Astrocyte (in vitro differentiated cells and primary cell): Measurements from ENCODE around the gene FOXM1.

ENCODE experiments used
- EZH2 ChIP-seq: IDR thresholded peaks from 2 replicates; pipeline ENCODE4 v1.6.1; 2012; ENCODE audit warnings: mild to moderate bottlenecking, low read length, inconsistent platforms; ENCODE audit not compliant: insufficient read depth
- TF ChIP-seq, protein P1 (sequence below): IDR thresholded peaks from 2 replicates; pipeline ENCODE4 v1.5.1; 2011; ENCODE audit warnings: low read depth, mild to moderate bottlenecking, inconsistent platforms, low read length, moderate library complexity; ENCODE audit not compliant: insufficient read depth

DNA sequence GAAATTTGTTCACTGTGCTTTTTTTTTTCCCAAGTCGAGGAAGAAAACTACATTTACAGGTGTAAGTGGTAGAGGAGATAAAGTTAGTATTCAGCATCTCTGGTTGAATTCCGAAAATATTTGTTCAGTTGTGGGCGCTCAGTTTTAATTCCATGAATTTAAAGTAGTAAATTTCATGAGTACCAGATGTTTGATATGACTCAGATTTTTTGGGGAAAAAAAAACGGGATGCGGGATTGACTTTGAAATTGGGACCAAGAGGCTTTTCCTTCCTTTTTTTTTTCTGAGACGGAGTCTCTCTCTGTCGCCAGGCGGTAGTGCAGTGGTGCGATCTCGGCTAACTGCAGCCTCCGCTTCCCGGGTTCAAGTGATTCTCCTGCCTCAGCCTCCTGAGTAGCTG lies 15.3 kb upstream of the FOXM1 start:
- TF ChIP-seq, protein P1, sequence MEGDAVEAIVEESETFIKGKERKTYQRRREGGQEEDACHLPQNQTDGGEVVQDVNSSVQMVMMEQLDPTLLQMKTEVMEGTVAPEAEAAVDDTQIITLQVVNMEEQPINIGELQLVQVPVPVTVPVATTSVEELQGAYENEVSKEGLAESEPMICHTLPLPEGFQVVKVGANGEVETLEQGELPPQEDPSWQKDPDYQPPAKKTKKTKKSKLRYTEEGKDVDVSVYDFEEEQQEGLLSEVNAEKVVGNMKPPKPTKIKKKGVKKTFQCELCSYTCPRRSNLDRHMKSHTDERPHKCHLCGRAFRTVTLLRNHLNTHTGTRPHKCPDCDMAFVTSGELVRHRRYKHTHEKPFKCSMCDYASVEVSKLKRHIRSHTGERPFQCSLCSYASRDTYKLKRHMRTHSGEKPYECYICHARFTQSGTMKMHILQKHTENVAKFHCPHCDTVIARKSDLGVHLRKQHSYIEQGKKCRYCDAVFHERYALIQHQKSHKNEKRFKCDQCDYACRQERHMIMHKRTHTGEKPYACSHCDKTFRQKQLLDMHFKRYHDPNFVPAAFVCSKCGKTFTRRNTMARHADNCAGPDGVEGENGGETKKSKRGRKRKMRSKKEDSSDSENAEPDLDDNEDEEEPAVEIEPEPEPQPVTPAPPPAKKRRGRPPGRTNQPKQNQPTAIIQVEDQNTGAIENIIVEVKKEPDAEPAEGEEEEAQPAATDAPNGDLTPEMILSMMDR = no peak
- TF ChIP-seq EZH2 = no peak
